Stimulated activated CD8-positive, alpha-beta memory T cell treated with anti-CD3 and anti-CD28 coated beads, Interleukin-2, amount 100 ng/mL, for 48 hours (primary cell): ENCODE data around the gene SOX14.

Experiments used
- DNase-seq, 2 donors: peaks; one replicate each; pipeline ENCODE4 v3.0.0-alpha.2; 2020; ENCODE audit warnings: low read depth in 2 of 2

Gene SOX14

GRCh38 chr3:137768361-137769321 is 4.5 kb downstream of the SOX14 start:
- DNase-seq: no peak

GRCh38 chr3:137769322-137770065 is 5.4 kb downstream of the SOX14 start:
- no peak for DNase-seq

GRCh38 chr3:137770066-137770834 is 6.1 kb downstream of the SOX14 start:
- no peak for DNase-seq

- no peak for DNase-seq
These were observed 6.8 kb downstream of the SOX14 start for GRCh38 chr3:137770835-137771399.

- no peak for DNase-seq
These were observed 7.5 kb downstream of the SOX14 start for GRCh38 chr3:137771401-137772213.

- DNase-seq: no peak
These were observed 8.3 kb downstream of the SOX14 start for GRCh38 chr3:137772214-137772955.

GRCh38 chr3:137778941-137779340 is 14.8 kb downstream of the SOX14 start:
- DNase-seq: no peak

GRCh38 chr3:137787529-137787928 is 23.4 kb downstream of the SOX14 start:
- no peak for DNase-seq

- no peak for DNase-seq
These were observed 25.1 kb downstream of the SOX14 start for GRCh38 chr3:137789236-137789635.

GRCh38 chr3:137792626-137793271 is 28.6 kb downstream of the SOX14 start:
- DNase-seq: no peak

GRCh38 chr3:137796993-137797392 is 32.9 kb downstream of the SOX14 start:
- DNase-seq: no peak

GRCh38 chr3:137803215-137803614 is 39.1 kb downstream of the SOX14 start:
- no peak for DNase-seq

- DNase-seq: no peak
These were observed 43.9 kb downstream of the SOX14 start for GRCh38 chr3:137807998-137808397.

- DNase-seq: no peak
These were observed 45.4 kb downstream of the SOX14 start for GRCh38 chr3:137809509-137809908.

GRCh38 chr3:137812023-137812422 is 47.9 kb downstream of the SOX14 start:
- DNase-seq: no peak

GRCh38 chr3:137815251-137815650 is 51.1 kb downstream of the SOX14 start:
- no peak for DNase-seq
